GM23248 (cell line): ENCODE measurements around the gene HDAC8. TPM values are rescaled to one million over a fixed set of nuclear protein-coding genes. Genes with fewer than 3 reads are reported as not detected.

Source experiments
- DNase-seq: peaks from one replicate; pipeline ENCODE4 v3.0.0-alpha.2; 2015
- H2AFZ ChIP-seq: fragments of 200-600 bp; sonication (generic); 2 replicates; pipeline ENCODE4 v1.6.1; 2016; ENCODE audit warnings: antibody characterized with exemption
- H3F3A ChIP-seq: fragments of 200-600 bp; sonication (generic); 2 replicates; pipeline ENCODE4 v1.6.1; 2016; ENCODE audit warnings: mild to moderate bottlenecking, antibody characterized with exemption, mixed run types; ENCODE audit not compliant: insufficient read depth
- H3K27ac ChIP-seq: fragments of 200-600 bp; sonication (generic); 2 replicates; pipeline ENCODE4 v1.5.1; 2016; ENCODE audit warnings: mild to moderate bottlenecking
- H3K27me3 ChIP-seq: fragments of 200-600 bp; sonication (generic); replicated peaks from 2 replicates; pipeline ENCODE4 v1.6.1; 2016; ENCODE audit warnings: mild to moderate bottlenecking; ENCODE audit not compliant: insufficient read depth
- H3K36me3 ChIP-seq: fragments of 200-600 bp; sonication (generic); 2 replicates; pipeline ENCODE4 v1.6.1; 2016; ENCODE audit warnings: low read depth, mild to moderate bottlenecking
- H3K4me1 ChIP-seq: fragments of 200-600 bp; sonication (generic); 2 replicates; pipeline ENCODE4 v1.6.1; 2016; ENCODE audit warnings: mild to moderate bottlenecking; ENCODE audit not compliant: insufficient read depth
- H3K4me2 ChIP-seq: fragments of 200-600 bp; sonication (generic); one replicate; pipeline ENCODE4 v1.6.1; 2016; ENCODE audit warnings: mild to moderate bottlenecking; ENCODE audit not compliant: unreplicated experiment
- H3K4me3 ChIP-seq: fragments of 200-600 bp; sonication (generic); 2 replicates; pipeline ENCODE4 v1.5.1; 2016; ENCODE audit warnings: mild to moderate bottlenecking
- H3K79me2 ChIP-seq: fragments of 200-600 bp; sonication (generic); 2 replicates; pipeline ENCODE4 v1.6.1; 2016; ENCODE audit warnings: mild to moderate bottlenecking; ENCODE audit not compliant: insufficient read depth
- H3K9ac ChIP-seq: fragments of 200-600 bp; sonication (generic); 2 replicates; pipeline ENCODE4 v1.6.1; 2016; ENCODE audit warnings: mild to moderate bottlenecking
- H3K9me2 ChIP-seq: fragments of 200-600 bp; sonication (generic); 2 replicates; pipeline ENCODE4 v1.6.1; 2016; ENCODE audit warnings: mixed run types, mild to moderate bottlenecking, moderate library complexity; ENCODE audit not compliant: insufficient read depth
- H3K9me3 ChIP-seq: fragments of 200-600 bp; sonication (generic); one replicate; pipeline ENCODE4 v1.6.1; 2017; ENCODE audit warnings: low read depth
- H4K20me1 ChIP-seq: fragments of 200-600 bp; sonication (generic); 2 replicates; pipeline ENCODE4 v1.6.0; 2016; ENCODE audit not compliant: insufficient read depth
- EZH2 ChIP-seq: fragments of 200-600 bp; sonication (generic); IDR thresholded peaks from 2 replicates; pipeline ENCODE4 v1.6.1; 2018; ENCODE audit warnings: antibody characterized with exemption, mild to moderate bottlenecking; ENCODE audit not compliant: insufficient read depth, poor library complexity, severe bottlenecking
- EZH2phosphoT487 ChIP-seq: fragments of 200-600 bp; sonication (generic); IDR thresholded peaks from 2 replicates; pipeline ENCODE4 v1.6.1; 2018; ENCODE audit warnings: antibody characterized with exemption, moderate library complexity, mild to moderate bottlenecking, low read depth; ENCODE audit not compliant: insufficient read depth
- WGBS, 2 experiments: methylation state at CpG; one replicate each; pipeline ENCODE4 v1.1.6; 2015 to 2017; ENCODE audit warnings: low lambda C conversion rate in 2 of 2, low coverage in 1 of 2; ENCODE audit errors: missing lambda C conversion rate in 2 of 2; 5-methylcytosine and 5-hydroxymethylcytosine counted together
- in situ Hi-C: fragments of 300-500 bp; cut with MboI; formaldehyde crosslinking; loops from 2 replicates; pipeline ENCODE4 v1.15.0; 2020
- polyA plus RNA-seq: library from polyadenylated mRNA; unstranded; fragments of >200 nt; fragmentation: Nextera tagmentation; extraction: Ambion mirVana; gene quantifications from 2 replicates; pipeline ENCODE4 v1.2.1, GENCODE V29; 2016
- total RNA-seq: library from RNA; depleted of rRNA; stranded (reverse); fragments of >200 nt; shearing (Covaris generic); gene quantifications from 2 replicates; pipeline ENCODE4 v1.2.3, GENCODE V29; 2014

HDAC8 gene
- total and polyA plus RNA-seq, 2 experiments from 2014 or later = 20.0 to 20.4 TPM

DNA sequence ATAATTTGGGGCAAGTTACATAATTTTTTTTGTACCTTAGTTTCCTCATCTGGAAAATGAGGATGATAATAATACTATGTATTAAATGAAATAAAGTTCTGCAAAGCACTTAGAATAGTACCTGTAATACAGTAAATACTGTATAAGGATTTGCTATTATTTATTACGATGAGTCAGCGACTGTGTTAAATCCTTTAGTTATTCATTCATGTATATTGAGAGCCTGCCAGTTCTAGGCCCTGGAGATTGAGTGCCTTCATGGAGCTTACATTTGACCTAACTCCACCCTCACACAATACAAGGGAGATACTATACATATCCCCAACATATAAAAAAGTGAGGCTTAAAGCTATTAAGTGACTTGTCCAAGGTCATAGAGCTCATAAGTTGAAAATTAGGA, 199.9 kb downstream of the HDAC8 start:
- no peaks in the 10 kb centered on the region for H3K79me2 ChIP-seq
- H3K4me1 ChIP-seq = no peaks in the 10 kb centered on the region
- H2AFZ ChIP-seq = no peak overlapping the region
- H4K20me1 ChIP-seq = no peaks in the 10 kb centered on the region
- DNase-seq = no peak
- H3K4me3 ChIP-seq = no peak overlapping the region
- in situ Hi-C loops = no loop called here
- TF ChIP-seq EZH2phosphoT487 (no peak), EZH2 (no peak)
- no peaks in the 10 kb centered on the region for H3K27me3 ChIP-seq
- no peak overlapping the region for H3K9ac ChIP-seq
- no peaks in the 10 kb centered on the region for H3K9me3 ChIP-seq
- 93 to 100% methylated on average over 2 of the region's 2 CpGs for WGBS, 2 experiments
- H3K4me2 ChIP-seq = no peak overlapping the region
- no peaks in the 10 kb centered on the region for H3F3A ChIP-seq
- no peaks in the 10 kb centered on the region for H3K9me2 ChIP-seq
- H3K36me3 ChIP-seq = no peaks in the 10 kb centered on the region
- no peak overlapping the region for H3K27ac ChIP-seq

DNA sequence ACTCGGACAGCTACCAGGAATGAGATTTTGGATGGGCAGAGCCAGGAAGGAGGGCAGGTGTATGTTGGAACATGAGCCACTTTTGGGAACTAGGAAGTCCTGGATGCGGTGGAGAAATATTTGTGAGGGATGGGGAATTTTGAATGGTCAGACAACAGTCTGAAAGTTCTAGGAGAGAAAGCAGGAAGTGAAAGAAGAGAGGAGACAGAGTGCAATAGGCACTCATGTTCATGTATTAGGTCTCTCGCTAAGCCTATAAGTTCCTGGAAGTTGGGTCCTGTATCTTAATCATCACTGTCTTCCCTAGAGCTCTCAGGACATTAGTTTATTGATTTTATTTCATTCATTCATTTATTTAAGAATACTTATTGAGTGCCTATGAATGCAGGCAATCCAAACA, 201.2 kb downstream of the HDAC8 start:
- Histone ChIP-seq H3K9me3 (no peaks in the 10 kb centered on the region), H3K36me3 (no peaks in the 10 kb centered on the region), H3K27me3 (no peaks in the 10 kb centered on the region), H2AFZ (no peak overlapping the region), H3K9me2 (no peaks in the 10 kb centered on the region), H3K27ac (no peak overlapping the region), H3K4me3 (no peak overlapping the region), H4K20me1 (no peaks in the 10 kb centered on the region), H3K79me2 (no peaks in the 10 kb centered on the region), H3F3A (no peaks in the 10 kb centered on the region), H3K4me1 (no peaks in the 10 kb centered on the region), H3K9ac (no peak overlapping the region), H3K4me2 (no peak overlapping the region)
- TF ChIP-seq EZH2 = no peak
- WGBS, 2 experiments = 97% methylated on average over 3 of the region's 3 CpGs
- in situ Hi-C loops = no loop called here
- DNase-seq = no peak

DNA sequence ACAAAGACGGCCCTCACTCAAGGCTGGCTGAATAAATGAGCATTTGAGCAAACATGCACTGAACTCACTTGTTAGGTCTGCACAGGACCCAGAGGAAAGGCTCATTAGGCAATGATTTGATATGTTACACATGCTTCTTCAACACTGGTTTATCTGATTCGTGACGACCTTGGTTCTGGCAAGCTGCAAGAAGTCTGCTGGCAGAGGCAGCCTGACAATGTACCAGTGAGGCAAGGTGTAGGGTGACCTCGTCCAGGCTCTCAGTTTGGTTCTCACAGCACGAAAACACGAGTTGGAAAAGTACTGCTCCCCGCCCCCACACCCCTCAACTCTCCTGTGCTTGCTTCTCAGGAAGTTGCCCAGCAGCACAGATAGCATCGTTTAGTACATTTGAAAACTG, 203.8 kb downstream of the HDAC8 start:
- H2AFZ ChIP-seq = no peak overlapping the region
- TF ChIP-seq EZH2phosphoT487 (no peak), EZH2 (no peak)
- WGBS, 2 experiments = 59 to 68% methylated on average over 6 to 8 of the region's 8 CpGs
- in situ Hi-C loops = no loop called here
- H3K4me2 ChIP-seq = no peak overlapping the region
- H3K36me3 ChIP-seq = no peaks in the 10 kb centered on the region
- no peak overlapping the region for H3K9ac ChIP-seq
- DNase-seq = no peak
- H3F3A ChIP-seq = no peaks in the 10 kb centered on the region
- H3K27ac ChIP-seq = no peak overlapping the region
- no peaks in the 10 kb centered on the region for H3K27me3 ChIP-seq
- H3K79me2 ChIP-seq = no peaks in the 10 kb centered on the region
- H4K20me1 ChIP-seq = no peaks in the 10 kb centered on the region
- no peaks in the 10 kb centered on the region for H3K4me1 ChIP-seq
- H3K9me3 ChIP-seq = no peaks in the 10 kb centered on the region
- no peak overlapping the region for H3K4me3 ChIP-seq
- no peaks in the 10 kb centered on the region for H3K9me2 ChIP-seq

DNA sequence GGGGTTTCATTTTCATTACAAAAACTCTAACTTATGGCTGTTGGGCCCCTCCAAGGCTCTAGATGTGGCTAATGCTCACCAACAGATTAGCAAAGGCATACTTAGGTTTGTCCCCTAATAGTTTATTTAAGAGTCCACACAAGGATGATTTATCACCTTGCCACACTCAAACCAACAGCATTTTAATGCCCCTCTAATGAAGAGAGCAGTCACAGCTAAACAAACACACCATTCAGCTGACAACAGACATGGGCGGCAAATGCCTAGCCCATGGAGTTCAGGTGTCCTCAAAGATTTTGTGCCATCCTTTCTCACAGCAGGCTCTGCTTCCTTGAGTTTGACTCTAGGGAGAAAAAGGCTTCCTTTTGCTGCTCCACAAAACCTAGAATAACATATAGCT, 205.1 kb downstream of the HDAC8 start:
- H3K9ac ChIP-seq = no peak overlapping the region
- H3K9me3 ChIP-seq = no peaks in the 10 kb centered on the region
- no peak overlapping the region for H3K4me2 ChIP-seq
- H3K36me3 ChIP-seq = no peaks in the 10 kb centered on the region
- no peaks in the 10 kb centered on the region for H3K27me3 ChIP-seq
- no peaks in the 10 kb centered on the region for H4K20me1 ChIP-seq
- no peaks in the 10 kb centered on the region for H3K4me1 ChIP-seq
- H3F3A ChIP-seq = no peaks in the 10 kb centered on the region
- H2AFZ ChIP-seq = no peak overlapping the region
- in situ Hi-C loops = no loop called here
- TF ChIP-seq EZH2 (no peak), EZH2phosphoT487 (no peak)
- H3K4me3 ChIP-seq = no peak overlapping the region
- no peaks in the 10 kb centered on the region for H3K79me2 ChIP-seq
- 100% methylated on average over 1 of the region's 1 CpG; no CpG with 5 or more reads in 1 of the 2 experiments for WGBS, 2 experiments
- H3K9me2 ChIP-seq = no peaks in the 10 kb centered on the region
- no peak for DNase-seq
- no peak overlapping the region for H3K27ac ChIP-seq
